Neural cell (in vitro differentiated cells): ENCODE results near the gene RPL13A. TPM values are rescaled to one million over a fixed set of nuclear protein-coding genes. Genes with fewer than 3 reads are reported as not detected.

Source experiments
- H2AFZ ChIP-seq: fragments of 200-600, 300-800 bp; sonication (generic), shearing (Covaris generic); 2 replicates; pipeline ENCODE4 v1.6.0; 2014; ENCODE audit warnings: low read depth, mild to moderate bottlenecking, antibody characterized with exemption, low read length, moderate library complexity
- H3F3A ChIP-seq: fragments of 200-600 bp; shearing (Covaris generic); 2 replicates; pipeline ENCODE4 v1.6.1; 2016; ENCODE audit warnings: mild to moderate bottlenecking, moderate library complexity, mixed read lengths, antibody characterized with exemption, low read length; ENCODE audit not compliant: insufficient read depth, poor library complexity, severe bottlenecking
- H3K27ac ChIP-seq: fragments of 200-600, 300-800 bp; sonication (generic), shearing (Covaris generic); 2 replicates; pipeline ENCODE4 v1.5.1; 2014; ENCODE audit warnings: mild to moderate bottlenecking, low read length, moderate library complexity
- H3K27me3 ChIP-seq: fragments of 300-800, 200-600 bp; sonication (generic), shearing (Covaris generic); 2 replicates; pipeline ENCODE4 v1.6.0; 2014; ENCODE audit warnings: mild to moderate bottlenecking, low read depth, low read length, moderate library complexity; ENCODE audit not compliant: insufficient read depth
- H3K36me3 ChIP-seq: fragments of 300-800, 200-600 bp; sonication (generic), shearing (Covaris generic); 2 replicates; pipeline ENCODE4 v1.5.1; 2014; ENCODE audit warnings: mild to moderate bottlenecking, antibody characterized with exemption, low read length, moderate library complexity; ENCODE audit not compliant: insufficient read depth
- H3K4me2 ChIP-seq: fragments of 300-800, 200-600 bp; sonication (generic), shearing (Covaris generic); 2 replicates; pipeline ENCODE4 v1.6.0; 2014; ENCODE audit warnings: mild to moderate bottlenecking, low read length
- H3K4me3 ChIP-seq: fragments of 300-800, 200-600 bp; sonication (generic), shearing (Covaris generic); 2 replicates; pipeline ENCODE4 v1.5.1; 2014; ENCODE audit warnings: mild to moderate bottlenecking, low read length, moderate library complexity
- H3K79me2 ChIP-seq: fragments of 200-600 bp; shearing (Covaris generic); replicated peaks from 2 replicates; pipeline ENCODE4 v1.6.0; 2014; ENCODE audit warnings: mild to moderate bottlenecking, low read length, moderate library complexity; ENCODE audit not compliant: insufficient read depth
- H3K9ac ChIP-seq: fragments of 300-800, 200-600 bp; sonication (generic), shearing (Covaris generic); 2 replicates; pipeline ENCODE4 v1.6.1; 2016; ENCODE audit warnings: mild to moderate bottlenecking, low read length, mixed read lengths
- H3K9me2 ChIP-seq: fragments of 200-600 bp; shearing (Covaris generic); 2 replicates; pipeline ENCODE4 v1.6.1; 2016; ENCODE audit warnings: mild to moderate bottlenecking, low read length, mixed read lengths; ENCODE audit not compliant: insufficient read depth
- H3K9me3 ChIP-seq: fragments of 200-600, 300-800 bp; sonication (generic), shearing (Covaris generic); 2 replicates; pipeline ENCODE4 v1.6.1; 2016; ENCODE audit warnings: mild to moderate bottlenecking, mixed run types, low read length, moderate library complexity, mixed read lengths
- H4K20me1 ChIP-seq: fragments of 200-600 bp; shearing (Covaris generic); 2 replicates; pipeline ENCODE4 v1.6.1; 2016; ENCODE audit warnings: mild to moderate bottlenecking, mixed run types; ENCODE audit not compliant: insufficient read depth
- EP300 ChIP-seq: fragments of 450-650 bp; conservative IDR thresholded peaks from 2 replicates; pipeline ENCODE4 v1.6.1; 2014; ENCODE audit warnings: antibody characterized with exemption, mild to moderate bottlenecking, moderate library complexity; ENCODE audit not compliant: poor library complexity, severe bottlenecking
- EZH2 ChIP-seq: fragments of 200-600, 300-800 bp; shearing (Covaris generic), sonication (generic); IDR thresholded peaks from 2 replicates; pipeline ENCODE4 v1.6.1; 2014; ENCODE audit warnings: antibody characterized with exemption, low read length, borderline replicate concordance, mild to moderate bottlenecking; ENCODE audit not compliant: insufficient read depth, poor library complexity, severe bottlenecking
- MXI1 ChIP-seq: fragments of 450-650 bp; conservative IDR thresholded peaks from 2 replicates; pipeline ENCODE4 v1.6.1; 2014; ENCODE audit warnings: antibody characterized with exemption, mild to moderate bottlenecking; ENCODE audit not compliant: poor library complexity, severe bottlenecking
- POLR2AphosphoS5 ChIP-seq: IDR thresholded peaks from 2 replicates; pipeline ENCODE4 v1.6.1; 2012
- RAD21 ChIP-seq: fragments of 450-650 bp; conservative IDR thresholded peaks from 2 replicates; pipeline ENCODE4 v1.6.1; 2014; ENCODE audit warnings: antibody characterized with exemption, mild to moderate bottlenecking, moderate library complexity
- SMC3 ChIP-seq: fragments of 450-650 bp; conservative IDR thresholded peaks from 2 replicates; pipeline ENCODE4 v1.6.1; 2014; ENCODE audit warnings: antibody characterized with exemption, mild to moderate bottlenecking, moderate library complexity; ENCODE audit not compliant: poor library complexity
- TAF1 ChIP-seq: IDR thresholded peaks from 2 replicates; pipeline ENCODE4 v1.6.1; 2012; ENCODE audit warnings: low read depth
- polyA plus RNA-seq: library from polyadenylated mRNA; depleted of rRNA; stranded (reverse); fragments of >200 nt; gene quantifications from 2 replicates; pipeline ENCODE4 v1.2.3, GENCODE V29; 2014
- TF ChIP-seq, protein P1 (sequence below): IDR thresholded peaks from 2 replicates; pipeline ENCODE4 v1.6.1; 2012; ENCODE audit warnings: borderline replicate concordance
- TF ChIP-seq, protein P2 (sequence below): fragments of 450-650 bp; IDR thresholded peaks from 2 replicates; pipeline ENCODE4 v1.5.1; 2014; ENCODE audit warnings: antibody characterized with exemption, mild to moderate bottlenecking, moderate library complexity; ENCODE audit not compliant: poor library complexity, severe bottlenecking

Gene RPL13A
- polyA plus RNA-seq, 1 donor from 2014 or later = 2,313 TPM

GRCh38 chr19:49468199-49468598 is 19.2 kb upstream of the RPL13A start:
- Histone ChIP-seq H3K4me2 (no peak overlapping the region), H3K9ac (no peak overlapping the region), H2AFZ (no peak overlapping the region), H4K20me1 (no peaks in the 10 kb centered on the region), H3K79me2 (no peaks in the 10 kb centered on the region), H3K9me2 (no peaks in the 10 kb centered on the region), H3F3A (no peaks in the 10 kb centered on the region), H3K4me3 (no peak overlapping the region), H3K9me3 (no peaks in the 10 kb centered on the region), H3K27me3 (no peaks in the 10 kb centered on the region), H3K36me3 (no peaks in the 10 kb centered on the region), H3K27ac (no peak overlapping the region)
- TF ChIP-seq, protein P1, sequence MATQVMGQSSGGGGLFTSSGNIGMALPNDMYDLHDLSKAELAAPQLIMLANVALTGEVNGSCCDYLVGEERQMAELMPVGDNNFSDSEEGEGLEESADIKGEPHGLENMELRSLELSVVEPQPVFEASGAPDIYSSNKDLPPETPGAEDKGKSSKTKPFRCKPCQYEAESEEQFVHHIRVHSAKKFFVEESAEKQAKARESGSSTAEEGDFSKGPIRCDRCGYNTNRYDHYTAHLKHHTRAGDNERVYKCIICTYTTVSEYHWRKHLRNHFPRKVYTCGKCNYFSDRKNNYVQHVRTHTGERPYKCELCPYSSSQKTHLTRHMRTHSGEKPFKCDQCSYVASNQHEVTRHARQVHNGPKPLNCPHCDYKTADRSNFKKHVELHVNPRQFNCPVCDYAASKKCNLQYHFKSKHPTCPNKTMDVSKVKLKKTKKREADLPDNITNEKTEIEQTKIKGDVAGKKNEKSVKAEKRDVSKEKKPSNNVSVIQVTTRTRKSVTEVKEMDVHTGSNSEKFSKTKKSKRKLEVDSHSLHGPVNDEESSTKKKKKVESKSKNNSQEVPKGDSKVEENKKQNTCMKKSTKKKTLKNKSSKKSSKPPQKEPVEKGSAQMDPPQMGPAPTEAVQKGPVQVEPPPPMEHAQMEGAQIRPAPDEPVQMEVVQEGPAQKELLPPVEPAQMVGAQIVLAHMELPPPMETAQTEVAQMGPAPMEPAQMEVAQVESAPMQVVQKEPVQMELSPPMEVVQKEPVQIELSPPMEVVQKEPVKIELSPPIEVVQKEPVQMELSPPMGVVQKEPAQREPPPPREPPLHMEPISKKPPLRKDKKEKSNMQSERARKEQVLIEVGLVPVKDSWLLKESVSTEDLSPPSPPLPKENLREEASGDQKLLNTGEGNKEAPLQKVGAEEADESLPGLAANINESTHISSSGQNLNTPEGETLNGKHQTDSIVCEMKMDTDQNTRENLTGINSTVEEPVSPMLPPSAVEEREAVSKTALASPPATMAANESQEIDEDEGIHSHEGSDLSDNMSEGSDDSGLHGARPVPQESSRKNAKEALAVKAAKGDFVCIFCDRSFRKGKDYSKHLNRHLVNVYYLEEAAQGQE = no peak
- TF ChIP-seq, protein P2, sequence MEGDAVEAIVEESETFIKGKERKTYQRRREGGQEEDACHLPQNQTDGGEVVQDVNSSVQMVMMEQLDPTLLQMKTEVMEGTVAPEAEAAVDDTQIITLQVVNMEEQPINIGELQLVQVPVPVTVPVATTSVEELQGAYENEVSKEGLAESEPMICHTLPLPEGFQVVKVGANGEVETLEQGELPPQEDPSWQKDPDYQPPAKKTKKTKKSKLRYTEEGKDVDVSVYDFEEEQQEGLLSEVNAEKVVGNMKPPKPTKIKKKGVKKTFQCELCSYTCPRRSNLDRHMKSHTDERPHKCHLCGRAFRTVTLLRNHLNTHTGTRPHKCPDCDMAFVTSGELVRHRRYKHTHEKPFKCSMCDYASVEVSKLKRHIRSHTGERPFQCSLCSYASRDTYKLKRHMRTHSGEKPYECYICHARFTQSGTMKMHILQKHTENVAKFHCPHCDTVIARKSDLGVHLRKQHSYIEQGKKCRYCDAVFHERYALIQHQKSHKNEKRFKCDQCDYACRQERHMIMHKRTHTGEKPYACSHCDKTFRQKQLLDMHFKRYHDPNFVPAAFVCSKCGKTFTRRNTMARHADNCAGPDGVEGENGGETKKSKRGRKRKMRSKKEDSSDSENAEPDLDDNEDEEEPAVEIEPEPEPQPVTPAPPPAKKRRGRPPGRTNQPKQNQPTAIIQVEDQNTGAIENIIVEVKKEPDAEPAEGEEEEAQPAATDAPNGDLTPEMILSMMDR = no peak
- TF ChIP-seq MXI1 (no peak), POLR2AphosphoS5 (no peak), TAF1 (no peak), SMC3 (no peak), EP300 (no peak), RAD21 (no peak), EZH2 (no peak)

- Histone ChIP-seq H3F3A (no peaks in the 10 kb centered on the region), H3K36me3 (no peaks in the 10 kb centered on the region), H3K27me3 (no peaks in the 10 kb centered on the region), H3K27ac (no peak overlapping the region), H2AFZ (no peak overlapping the region), H3K9me3 (no peaks in the 10 kb centered on the region), H3K4me3 (no peak overlapping the region), H3K9me2 (no peaks in the 10 kb centered on the region), H3K9ac (no peak overlapping the region), H4K20me1 (no peaks in the 10 kb centered on the region), H3K79me2 (no peaks in the 10 kb centered on the region), H3K4me2 (no peak overlapping the region)
- TF ChIP-seq, protein P1 = no peak
- TF ChIP-seq TAF1 (no peak), EZH2 (no peak), SMC3 (no peak), EP300 (no peak), POLR2AphosphoS5 (no peak), MXI1 (no peak), RAD21 (no peak)
- TF ChIP-seq, protein P2 = no peak
Measured at GRCh38 chr19:49468746-49469447, 18.5 kb upstream of the RPL13A start.
